ENCODE measurements around the gene TBXA2R.

DNA sequence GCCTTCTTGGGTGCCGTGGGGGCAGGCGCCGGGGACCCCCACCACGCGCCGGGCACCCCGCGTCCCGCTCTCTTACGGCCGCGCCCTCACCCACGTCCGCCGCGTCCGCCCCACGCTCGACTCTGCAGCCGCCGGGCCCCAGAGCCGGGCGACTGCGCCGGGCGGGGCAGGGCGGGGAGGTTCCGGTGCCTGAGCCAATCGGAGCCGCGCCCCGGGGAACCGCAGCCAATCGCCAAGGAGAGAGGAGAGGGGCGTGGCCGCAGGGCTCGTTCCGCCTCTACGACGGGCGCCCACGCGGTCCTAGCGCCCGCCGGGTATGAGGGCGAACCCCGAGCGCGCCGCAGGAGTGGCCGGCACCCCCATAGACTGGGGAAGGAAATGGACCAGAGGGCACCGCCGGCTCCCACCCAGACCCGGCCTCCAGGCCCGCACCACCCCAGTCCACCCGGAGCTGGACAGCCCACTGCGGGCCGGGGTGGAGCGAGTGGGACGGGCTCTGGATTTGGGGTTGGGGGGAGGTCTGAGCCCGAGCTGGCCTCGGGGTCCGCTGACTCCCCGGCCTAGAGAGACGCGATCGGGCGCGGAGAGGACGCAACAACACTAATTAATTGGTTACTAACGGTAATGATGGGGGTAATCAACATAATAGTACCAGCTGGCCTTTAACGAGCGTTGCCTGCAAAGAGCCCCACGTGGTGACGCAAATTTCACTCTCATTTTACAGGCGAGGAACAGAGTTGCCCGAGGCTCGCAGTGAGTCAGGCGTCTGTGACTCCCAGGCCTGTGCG is 49.0 kb downstream of the TBXA2R start, which contains the start of gene MFSD12:
- TF ChIP-seq, protein P1, sequence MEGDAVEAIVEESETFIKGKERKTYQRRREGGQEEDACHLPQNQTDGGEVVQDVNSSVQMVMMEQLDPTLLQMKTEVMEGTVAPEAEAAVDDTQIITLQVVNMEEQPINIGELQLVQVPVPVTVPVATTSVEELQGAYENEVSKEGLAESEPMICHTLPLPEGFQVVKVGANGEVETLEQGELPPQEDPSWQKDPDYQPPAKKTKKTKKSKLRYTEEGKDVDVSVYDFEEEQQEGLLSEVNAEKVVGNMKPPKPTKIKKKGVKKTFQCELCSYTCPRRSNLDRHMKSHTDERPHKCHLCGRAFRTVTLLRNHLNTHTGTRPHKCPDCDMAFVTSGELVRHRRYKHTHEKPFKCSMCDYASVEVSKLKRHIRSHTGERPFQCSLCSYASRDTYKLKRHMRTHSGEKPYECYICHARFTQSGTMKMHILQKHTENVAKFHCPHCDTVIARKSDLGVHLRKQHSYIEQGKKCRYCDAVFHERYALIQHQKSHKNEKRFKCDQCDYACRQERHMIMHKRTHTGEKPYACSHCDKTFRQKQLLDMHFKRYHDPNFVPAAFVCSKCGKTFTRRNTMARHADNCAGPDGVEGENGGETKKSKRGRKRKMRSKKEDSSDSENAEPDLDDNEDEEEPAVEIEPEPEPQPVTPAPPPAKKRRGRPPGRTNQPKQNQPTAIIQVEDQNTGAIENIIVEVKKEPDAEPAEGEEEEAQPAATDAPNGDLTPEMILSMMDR (IDR thresholded peaks at IDR 0.05), result peak in 1 of 5 experiments; percentile 60
- peak; percentile 67 to 86 for TF ChIP-seq POLR2A (IDR thresholded peaks at IDR 0.05)
- peak; percentile 77 to 79 for TF ChIP-seq EP300 (IDR thresholded peaks at IDR 0.05)
